Caco-2 (cell line): ENCODE results near the gene PITPNM3. TPM values are rescaled to one million over a fixed set of nuclear protein-coding genes. Genes with fewer than 3 reads are reported as not detected.

Source experiments
- BruUV-seq: library from RNA; stranded (reverse); fragments of 400-500 nt; replicated peaks from 2 replicates; lab custom pipeline; 2021; lab: Mats Ljungman, UMichigan
- CTCF ChIA-PET: fragments of 300-600 bp; sonication (Branson Sonifier 250); formaldehyde crosslinking; loops from one replicate; lab custom pipeline; 2022; ENCODE audit warnings: antibody characterized with exemption; lab: Charles Lee
- POLR2A ChIA-PET: fragments of 300-600 bp; sonication (Branson Sonifier 250); formaldehyde crosslinking; loops from one replicate; lab custom pipeline; 2022; ENCODE audit warnings: antibody characterized with exemption; lab: Charles Lee
- DNase-seq, 2 experiments: peaks; one replicate each; pipeline versions ENCODE4 v3.0.0 to v3.0.0-alpha.2; 2020 to 2022
- H3K27me3 ChIP-seq: replicated peaks from 2 replicates; pipeline ENCODE4 v1.6.0; 2011; ENCODE audit warnings: low read length; ENCODE audit not compliant: control insufficient read depth, insufficient read depth
- H3K36me3 ChIP-seq: 2 replicates; pipeline ENCODE4 v1.5.1; 2011; ENCODE audit warnings: low read length; ENCODE audit not compliant: control insufficient read depth, insufficient read depth
- H3K4me1 ChIP-seq: fragments of 250-450 bp; sonication (Bioruptor Pico); 2 replicates; pipeline ENCODE4 v1.5.1; 2020; ENCODE audit warnings: mild to moderate bottlenecking
- H3K4me3 ChIP-seq: 2 replicates; pipeline ENCODE4 v1.5.1; 2011; ENCODE audit warnings: low read depth, mild to moderate bottlenecking, control low read depth, low read length
- H3K9me3 ChIP-seq: fragments of 250-450 bp; sonication (Bioruptor Pico); 2 replicates; pipeline ENCODE4 v1.5.1; 2020; ENCODE audit warnings: mild to moderate bottlenecking, moderate library complexity
- H3K27ac Mint-ChIP-seq: one replicate; pipeline ENCODE4 v1.8.0; 2022; ENCODE audit warnings: mixed read lengths; ENCODE audit not compliant: unreplicated experiment
- H3K27me3 Mint-ChIP-seq: one replicate; pipeline ENCODE4 v1.8.0; 2022; ENCODE audit warnings: mixed read lengths; ENCODE audit not compliant: insufficient read depth, unreplicated experiment
- H3K36me3 Mint-ChIP-seq: one replicate; pipeline ENCODE4 v1.8.0; 2022; ENCODE audit warnings: mild to moderate bottlenecking, mixed read lengths; ENCODE audit not compliant: insufficient read depth, unreplicated experiment
- H3K4me1 Mint-ChIP-seq: one replicate; pipeline ENCODE4 v1.8.0; 2022; ENCODE audit warnings: low read depth, mixed read lengths; ENCODE audit not compliant: unreplicated experiment
- H3K4me3 Mint-ChIP-seq: one replicate; pipeline ENCODE4 v1.8.0; 2022; ENCODE audit warnings: mild to moderate bottlenecking, moderate library complexity, mixed read lengths; ENCODE audit not compliant: unreplicated experiment
- H3K9me3 Mint-ChIP-seq: one replicate; pipeline ENCODE4 v1.8.0; 2022; ENCODE audit warnings: mixed read lengths; ENCODE audit not compliant: unreplicated experiment
- CTCF ChIP-seq, 2 experiments: fragments of 200-600 bp in 1 of 2; IDR thresholded peaks; 1 replicate in 1 of 2; 2 replicates in 1 of 2; pipeline versions ENCODE4 v1.5.1 to v1.8.0; 2011 to 2022; ENCODE audit warnings: antibody characterized with exemption in 1 of 2, control low read depth in 1 of 2, inconsistent platforms in 1 of 2, low read depth in 1 of 2, low read length in 1 of 2, mild to moderate bottlenecking in 1 of 2, moderate library complexity in 1 of 2; ENCODE audit not compliant: insufficient read depth in 1 of 2, severe bottlenecking in 1 of 2, unreplicated experiment in 1 of 2
- intact Hi-C: fragments of 100-400 bp; cut with micrococcal nuclease; formaldehyde crosslinking; loops from one replicate; pipeline ENCODE4 v1.10.0; 2022; ENCODE audit not compliant: unreplicated experiment
- total RNA-seq: library from RNA; stranded (reverse); gene quantifications from 2 replicates; pipeline ENCODE4 v1.2.3, GENCODE V29; 2022

PITPNM3 gene
- total RNA-seq, 1 experiment from 2014 or later, result 0.50 TPM

- Mint-ChIP-seq H3K36me3 (no peaks in the 10 kb centered on the region), H3K4me3 (no peak overlapping the region), H3K27ac (no peak overlapping the region), H3K4me1 (no peaks in the 10 kb centered on the region), H3K9me3 (no peaks in the 10 kb centered on the region), H3K27me3 (no peaks in the 10 kb centered on the region)
- intact Hi-C loops, result no loop called here
- Histone ChIP-seq H3K27me3 (no peaks in the 10 kb centered on the region), H3K4me1 (no peaks in the 10 kb centered on the region), H3K9me3 (no peaks in the 10 kb centered on the region), H3K4me3 (no peak overlapping the region), H3K36me3 (no peaks in the 10 kb centered on the region)
- ChIA-PET CTCF (no interaction called here), POLR2A (no interaction called here)
- BruUV-seq, result no TSS peak
- DNase-seq, result no peak
- TF ChIP-seq CTCF (IDR thresholded peaks at IDR 0.05; ENCODE audit: insufficient read depth in 1 of 2, low read depth in 1 of 2, low read length in 1 of 2, severe bottlenecking in 1 of 2, unreplicated experiment in 1 of 2), result no peak
These were observed 48.3 kb downstream of the PITPNM3 start for GRCh38 chr17:6508016-6508415.

GRCh38 chr17:6507535-6507934 lies 48.8 kb downstream of the PITPNM3 start:
- TF ChIP-seq CTCF (IDR thresholded peaks at IDR 0.05; ENCODE audit: insufficient read depth in 1 of 2, low read depth in 1 of 2, low read length in 1 of 2, severe bottlenecking in 1 of 2, unreplicated experiment in 1 of 2), result no peak
- H3K4me1 ChIP-seq, result no peaks in the 10 kb centered on the region
- H3K27me3 ChIP-seq, result no peaks in the 10 kb centered on the region
- Mint-ChIP-seq H3K4me1 (no peaks in the 10 kb centered on the region), H3K9me3 (no peaks in the 10 kb centered on the region), H3K36me3 (no peaks in the 10 kb centered on the region), H3K27me3 (no peaks in the 10 kb centered on the region), H3K27ac (no peak overlapping the region), H3K4me3 (no peak overlapping the region)
- no TSS peak for BruUV-seq
- intact Hi-C loops, result no loop called here
- POLR2A ChIA-PET, result no interaction called here
- no peaks in the 10 kb centered on the region for H3K9me3 ChIP-seq
- H3K36me3 ChIP-seq, result no peaks in the 10 kb centered on the region
- CTCF ChIA-PET, result no interaction called here
- no peak overlapping the region for H3K4me3 ChIP-seq
- DNase-seq, result no peak

- H3K27me3 Mint-ChIP-seq, result no peaks in the 10 kb centered on the region
- POLR2A ChIA-PET, result no interaction called here
- CTCF ChIA-PET, result no interaction called here
- H3K4me3 ChIP-seq, result no peak overlapping the region
- DNase-seq, result no peak
- H3K27me3 ChIP-seq, result no peaks in the 10 kb centered on the region
- no peaks in the 10 kb centered on the region for H3K4me1 ChIP-seq
- H3K4me1 Mint-ChIP-seq, result no peaks in the 10 kb centered on the region
- no peaks in the 10 kb centered on the region for H3K9me3 ChIP-seq
- no peaks in the 10 kb centered on the region for H3K36me3 Mint-ChIP-seq
- intact Hi-C loops, result no loop called here
- no peak overlapping the region for H3K27ac Mint-ChIP-seq
- H3K9me3 Mint-ChIP-seq, result no peaks in the 10 kb centered on the region
- TF ChIP-seq CTCF (IDR thresholded peaks at IDR 0.05; ENCODE audit: insufficient read depth in 1 of 2, low read depth in 1 of 2, low read length in 1 of 2, severe bottlenecking in 1 of 2, unreplicated experiment in 1 of 2), result no peak
- no TSS peak for BruUV-seq
- no peak overlapping the region for H3K4me3 Mint-ChIP-seq
- H3K36me3 ChIP-seq, result no peaks in the 10 kb centered on the region
These were observed 49.6 kb downstream of the PITPNM3 start for GRCh38 chr17:6506679-6507231.
